Jurkat, Clone E6-1 (cell line): ENCODE results near the gene FBN2.
"Not testable (repeated sequence)": the region's sequence is repeated elsewhere in the genome, so short reads cannot be mapped to it uniquely, and the experiment has no call there.

Experiments used
- DNase-seq: peaks from one replicate; pipeline ENCODE4 v3.0.0-alpha.2; 2011; ENCODE audit warnings: low read depth, low spot score
- H3K4me3 ChIP-seq: 2 replicates; pipeline ENCODE4 v1.5.1; 2011; ENCODE audit warnings: mild to moderate bottlenecking, low read length, control low read depth, moderate library complexity

The FBN2 gene

DNA sequence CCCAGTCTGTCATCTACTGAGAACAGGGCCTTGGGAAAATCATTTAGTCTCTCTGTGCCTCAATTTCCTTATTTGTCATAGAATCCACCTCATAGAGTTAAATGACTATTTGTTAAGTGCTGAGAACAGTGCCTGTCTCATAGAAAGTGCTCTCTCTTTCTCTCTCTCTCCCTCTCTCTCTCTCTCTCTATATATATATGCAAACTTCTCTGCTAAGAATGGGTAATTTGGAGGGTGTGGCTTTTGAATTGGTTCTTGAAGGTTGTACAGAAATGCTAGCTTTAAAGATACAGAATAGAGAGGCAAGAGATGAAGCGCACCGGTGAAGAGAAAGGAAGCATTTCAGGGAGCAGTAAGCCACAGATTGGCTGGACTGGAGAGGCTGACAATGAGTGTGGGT, 197.4 kb downstream of the FBN2 start:
- no peak for DNase-seq

DNA sequence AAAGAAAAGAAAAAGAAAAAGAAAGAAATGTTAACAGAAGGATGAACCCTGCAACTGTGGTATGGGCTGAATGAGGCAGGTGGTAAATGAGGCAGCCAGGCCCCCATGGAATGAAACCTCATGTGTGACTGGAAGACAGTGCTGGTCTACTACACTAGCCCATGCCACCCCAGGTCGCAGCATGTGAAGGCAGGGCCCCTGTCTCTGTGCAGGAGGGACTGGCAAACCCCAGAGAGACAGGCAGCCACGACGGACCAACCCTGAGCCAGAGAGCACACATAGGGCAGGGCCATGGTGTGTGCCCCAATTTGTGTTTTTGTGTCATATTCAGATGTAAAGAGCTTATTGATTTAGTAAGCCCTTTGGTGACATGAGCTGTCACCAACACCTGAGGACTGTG, 198.5 kb downstream of the FBN2 start:
- DNase-seq: no peak

More for the DNA sequence above, 197.4 kb downstream of the FBN2 start:
- no peak overlapping the region for H3K4me3 ChIP-seq

DNA sequence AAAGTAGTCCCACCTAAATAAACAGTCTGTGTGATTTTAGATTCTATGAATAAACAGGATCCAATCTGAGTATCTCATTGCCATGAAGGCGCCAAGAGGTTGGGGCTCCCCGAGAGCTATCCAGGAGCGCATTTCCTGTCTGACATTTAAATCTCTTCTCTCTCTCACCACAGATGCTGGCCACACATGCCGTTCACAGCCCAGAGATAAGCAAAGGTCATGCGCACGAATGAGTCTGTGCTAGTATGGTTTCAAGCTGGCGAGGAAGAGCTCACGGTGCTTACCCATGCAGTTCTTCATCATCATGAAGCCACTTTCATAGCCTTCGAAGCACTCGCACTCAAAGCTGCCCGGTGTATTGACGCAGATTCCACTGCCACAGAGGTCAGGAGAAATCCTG, 199.4 kb downstream of the FBN2 start:
- DNase-seq: no peak
- no peak overlapping the region for H3K4me3 ChIP-seq

More for the DNA sequence above, 198.5 kb downstream of the FBN2 start:
- H3K4me3 ChIP-seq: no peak overlapping the region

DNA sequence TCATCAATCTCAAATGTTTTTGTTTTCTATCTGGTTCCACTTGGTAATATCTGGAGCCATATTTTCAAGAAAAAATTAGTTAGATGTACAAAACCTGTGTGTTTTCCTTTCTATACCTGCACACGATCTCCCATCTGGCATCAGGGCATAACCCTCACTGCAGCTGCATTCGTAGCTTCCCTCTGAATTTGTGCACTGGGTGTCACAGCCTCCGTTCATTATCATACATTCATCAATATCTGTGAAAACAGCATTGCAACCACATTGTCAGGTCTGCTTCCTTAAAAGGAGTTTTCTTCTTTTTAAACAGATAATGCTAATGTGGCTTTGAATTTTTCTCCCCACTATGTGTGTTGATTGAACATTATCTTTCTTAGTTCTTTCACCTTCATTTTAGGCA, 202.7 kb downstream of the FBN2 start:
- DNase-seq: no peak

DNA sequence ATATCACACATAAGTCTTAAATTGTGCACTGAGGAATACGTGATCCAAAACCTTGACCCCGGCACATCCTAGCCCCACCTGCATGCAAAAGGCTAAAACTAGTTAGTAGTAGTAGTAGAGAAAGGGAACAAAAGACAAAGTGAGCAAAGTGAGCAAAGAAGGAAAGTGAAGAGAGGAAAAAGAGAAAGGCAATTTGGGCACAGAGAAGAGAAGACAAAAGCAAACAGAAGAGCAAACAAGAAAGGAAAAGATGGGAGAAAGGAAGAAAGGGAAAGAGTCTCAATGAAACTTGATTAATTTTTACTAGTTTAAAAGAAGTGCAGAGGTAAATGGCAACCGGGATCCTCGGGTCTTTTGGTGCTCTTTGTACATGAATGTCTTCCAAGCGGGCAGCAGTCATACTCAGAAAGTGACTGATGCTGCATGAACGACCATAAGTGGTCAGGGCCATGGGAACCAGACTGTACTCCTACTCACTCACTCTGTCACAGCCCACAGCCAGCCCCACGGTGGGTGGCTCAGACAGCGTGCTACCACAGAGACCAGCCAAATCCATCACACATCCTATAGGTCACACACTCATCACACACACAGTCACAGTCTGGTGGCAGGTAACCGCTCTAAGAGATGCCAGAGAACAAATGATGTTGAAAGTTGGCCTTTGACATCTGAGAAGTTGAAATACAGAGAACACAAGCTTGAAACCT, 203.9 kb downstream of the FBN2 start:
- no peak overlapping the region for H3K4me3 ChIP-seq
- no peak for DNase-seq

More for the DNA sequence above, 202.7 kb downstream of the FBN2 start:
- H3K4me3 ChIP-seq: no peak overlapping the region

DNA sequence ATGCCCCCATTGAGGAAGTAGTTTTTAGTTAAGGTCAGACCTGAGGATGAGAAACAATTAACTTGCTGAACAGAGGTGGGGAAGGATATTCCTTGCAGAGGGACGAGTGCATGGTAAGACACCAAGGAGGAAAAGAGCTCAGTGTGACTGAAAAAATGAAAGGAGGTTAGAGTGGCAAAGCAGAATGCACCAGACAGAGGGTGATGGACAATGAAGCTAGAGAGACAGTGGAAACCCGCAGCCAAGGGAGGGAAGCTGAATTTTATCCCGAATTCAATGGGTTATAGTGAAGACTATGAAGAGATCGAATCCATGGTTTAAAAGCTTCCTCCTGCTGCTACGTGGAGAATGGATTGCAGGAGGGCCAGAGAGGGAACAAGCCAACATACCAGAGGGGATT, 206.8 kb downstream of the FBN2 start:
- no peak overlapping the region for H3K4me3 ChIP-seq
- DNase-seq: no peak

DNA sequence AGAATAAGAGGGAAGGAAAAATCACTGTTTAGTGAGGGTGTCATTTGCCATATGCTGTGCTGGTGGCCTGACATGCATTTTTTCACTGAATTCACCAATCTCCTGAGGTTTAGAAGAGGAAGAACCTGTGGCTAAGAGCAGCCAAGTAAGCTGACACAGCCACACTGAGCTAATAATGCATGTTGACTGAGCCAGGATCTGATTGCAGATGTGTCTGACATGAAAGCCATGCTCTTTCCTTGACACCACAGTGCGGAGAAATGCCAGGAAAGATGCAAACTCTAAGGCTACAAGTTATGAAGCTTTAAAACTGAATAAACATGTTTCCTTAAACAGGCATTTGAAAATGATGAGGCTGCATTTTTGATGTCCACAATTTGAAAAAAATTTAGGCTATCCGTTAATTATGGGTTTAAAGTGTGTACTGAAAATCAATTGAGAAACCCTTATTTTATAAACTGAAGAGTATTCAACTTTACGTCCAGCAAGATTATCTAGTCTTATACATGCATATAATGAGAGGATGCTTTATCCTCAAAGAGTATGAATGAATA, 208.6 kb downstream of the FBN2 start:
- no peak for DNase-seq
- H3K4me3 ChIP-seq: no peak overlapping the region

DNA sequence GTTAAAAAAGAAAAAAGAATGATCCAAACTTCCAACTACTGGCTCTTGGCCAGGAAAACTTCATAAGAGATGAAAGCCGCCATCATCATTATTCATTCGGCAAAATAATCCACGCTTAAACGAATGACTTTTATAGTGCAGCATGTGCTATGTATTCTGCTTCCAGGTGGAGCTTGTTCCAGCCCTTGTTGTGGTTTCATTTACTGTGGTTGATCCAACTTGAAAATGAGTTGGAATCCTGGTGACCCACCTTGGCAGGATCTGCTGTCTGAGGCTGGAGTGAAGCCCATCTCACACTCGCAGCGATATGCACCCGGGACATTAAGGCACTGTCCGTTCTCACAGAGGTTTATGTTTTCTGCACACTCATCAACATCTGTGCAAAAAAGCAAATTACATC, 209.6 kb downstream of the FBN2 start:
- no peak for DNase-seq
- H3K4me3 ChIP-seq: no peak overlapping the region

DNA sequence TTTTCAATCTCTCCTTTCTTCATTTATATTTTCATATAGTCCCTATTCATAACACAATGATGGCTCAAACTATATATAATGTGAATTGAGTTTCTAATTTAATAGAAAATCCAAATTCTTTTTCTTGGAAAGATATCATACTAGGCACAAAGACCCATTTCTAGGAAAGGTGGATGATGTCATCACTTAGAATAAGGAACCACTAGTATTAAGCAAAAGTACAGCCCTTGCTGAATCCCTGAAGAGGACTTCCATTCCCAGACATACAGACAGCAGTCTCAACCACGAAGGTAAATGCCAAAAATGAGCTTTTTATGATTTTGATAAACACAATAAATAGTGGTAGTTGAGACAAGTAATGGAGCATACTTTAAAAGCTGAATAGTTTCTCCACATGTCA, 210.0 kb downstream of the FBN2 start:
- no peak for DNase-seq
- no peak overlapping the region for H3K4me3 ChIP-seq

DNA sequence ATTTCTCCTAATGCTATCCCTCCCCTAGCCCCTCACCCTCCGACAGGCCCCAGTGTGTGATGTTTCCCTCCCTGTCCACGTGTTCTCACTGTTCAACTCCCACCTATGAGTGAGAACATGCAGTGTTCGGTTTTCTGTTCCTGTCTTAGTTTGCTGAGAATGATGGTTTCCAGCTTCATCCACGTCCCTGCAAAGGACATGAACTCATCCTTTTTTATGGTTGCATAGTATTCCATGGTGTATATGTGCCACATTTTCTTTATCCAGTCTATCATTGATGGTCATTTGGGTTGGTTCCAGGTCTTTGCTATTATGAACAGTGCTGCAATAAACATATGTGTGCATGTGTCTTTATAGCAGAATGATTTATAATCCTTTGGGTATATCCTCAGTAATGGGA, 216.6 kb downstream of the FBN2 start:
- not testable (repeated sequence) for H3K4me3 ChIP-seq, DNase-seq

DNA sequence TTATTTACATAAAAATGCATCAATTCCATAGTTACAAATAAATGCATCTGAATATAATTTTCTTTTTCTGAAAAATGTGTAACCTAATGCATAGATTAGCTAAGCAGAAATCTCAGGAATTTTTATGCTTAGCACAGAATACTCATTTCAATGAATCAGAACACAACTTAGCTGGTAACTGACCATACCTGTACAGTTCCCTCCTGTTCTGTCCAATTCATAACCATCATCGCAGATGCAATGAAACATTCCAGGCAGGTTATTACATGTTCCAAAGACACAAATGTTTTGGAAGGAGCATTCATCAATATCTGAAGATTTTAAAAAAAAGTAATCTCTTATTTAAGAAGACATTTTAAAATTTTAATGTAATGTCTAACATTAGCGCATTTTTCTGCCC, 219.4 kb downstream of the FBN2 start:
- DNase-seq: no peak
- no peak overlapping the region for H3K4me3 ChIP-seq

DNA sequence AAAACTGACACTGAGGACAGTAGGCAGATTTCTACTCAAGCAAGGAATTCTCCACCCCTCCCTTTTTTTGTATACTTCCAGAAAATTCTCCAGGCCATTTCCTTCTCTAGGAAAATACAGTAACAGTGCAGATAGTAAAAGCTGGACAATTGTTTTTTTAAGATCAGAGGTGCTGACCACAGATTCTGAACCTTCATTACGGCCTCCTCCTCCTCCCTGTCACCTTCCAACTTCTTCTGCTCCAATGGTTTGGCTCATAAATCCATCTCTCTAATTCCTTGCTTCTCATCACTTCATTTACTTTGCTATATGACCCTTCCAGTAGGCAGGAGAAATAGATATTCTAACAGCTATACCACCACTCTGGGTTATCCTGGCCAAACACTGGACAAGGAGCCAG, 220.6 kb downstream of the FBN2 start:
- no peak overlapping the region for H3K4me3 ChIP-seq
- no peak for DNase-seq

DNA sequence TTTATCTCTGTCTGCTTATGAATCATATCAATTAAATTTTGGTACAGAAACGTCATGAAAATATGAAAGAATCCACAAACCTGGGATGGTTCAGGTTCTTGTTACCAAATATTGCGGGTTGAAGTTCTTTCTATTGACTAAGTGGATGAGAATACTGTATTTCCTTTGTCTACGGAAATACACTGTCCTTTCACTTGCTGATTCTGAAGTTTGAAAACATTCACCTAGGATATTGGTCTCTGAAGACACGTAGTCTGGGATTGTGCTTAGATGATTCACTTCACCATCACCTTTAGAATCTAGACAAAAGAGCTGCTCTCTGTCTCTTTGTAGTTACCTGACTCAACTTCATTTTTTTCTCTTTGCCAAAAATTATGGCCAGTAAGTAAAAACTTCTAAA, 222.4 kb downstream of the FBN2 start:
- no peak overlapping the region for H3K4me3 ChIP-seq
- DNase-seq: no peak

DNA sequence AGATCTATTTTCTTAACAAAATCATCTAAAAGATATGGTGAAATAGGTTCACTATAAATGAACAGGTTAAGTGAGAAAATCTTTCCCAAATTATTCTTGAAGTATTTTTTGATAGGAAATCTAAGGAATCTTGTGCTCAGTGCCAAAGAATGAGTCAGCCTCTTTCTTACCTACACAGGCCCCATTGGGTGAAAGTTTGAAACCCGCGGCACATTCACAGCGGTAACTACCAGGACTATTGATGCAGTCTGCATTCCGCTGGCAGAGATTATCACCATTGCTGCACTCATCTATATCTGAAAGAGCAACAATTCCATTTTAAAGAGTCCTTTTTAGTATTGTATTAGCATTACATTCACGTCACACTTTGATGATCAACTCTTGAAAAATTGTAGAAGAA, 232.7 kb downstream of the FBN2 start:
- H3K4me3 ChIP-seq: no peak overlapping the region
- no peak for DNase-seq

DNA sequence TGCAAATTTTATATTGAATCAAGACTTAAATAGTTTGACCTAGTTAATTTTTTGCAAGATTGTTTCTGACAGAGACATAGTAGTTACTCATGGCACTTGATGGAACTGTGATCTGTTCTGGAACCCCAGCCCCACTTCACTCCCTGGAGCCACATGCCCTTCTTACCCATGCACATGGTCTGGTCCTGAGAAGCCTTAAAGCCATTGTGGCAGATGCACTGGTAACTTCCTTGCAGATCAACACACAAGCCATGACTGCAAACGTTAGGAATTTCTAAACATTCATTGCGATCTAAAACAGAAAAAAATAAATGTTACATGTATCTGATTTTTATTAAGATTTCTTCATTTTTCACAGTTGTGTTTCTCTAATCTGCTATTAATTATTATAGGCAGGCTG, 233.3 kb downstream of the FBN2 start:
- DNase-seq: no peak
- H3K4me3 ChIP-seq: no peak overlapping the region

DNA sequence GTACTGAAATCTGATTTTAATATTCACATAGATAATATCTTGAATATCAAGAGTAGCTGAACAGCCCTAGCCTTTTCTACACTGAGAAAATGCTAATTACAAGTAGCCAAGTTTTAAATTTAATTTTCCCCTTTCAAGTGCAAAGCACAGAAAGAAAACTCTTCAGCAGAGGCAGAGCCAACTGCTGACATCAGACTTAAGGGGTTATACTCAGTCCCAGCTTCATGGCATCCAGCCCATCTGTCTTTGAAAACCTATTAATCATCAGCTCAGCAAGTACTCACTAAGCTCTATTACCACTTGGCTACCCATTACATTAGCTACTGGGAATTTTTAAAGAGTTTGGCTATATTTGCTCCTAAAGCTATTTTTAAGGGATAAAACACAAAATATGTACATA, 234.0 kb downstream of the FBN2 start:
- DNase-seq: no peak
- H3K4me3 ChIP-seq: no peak overlapping the region

DNA sequence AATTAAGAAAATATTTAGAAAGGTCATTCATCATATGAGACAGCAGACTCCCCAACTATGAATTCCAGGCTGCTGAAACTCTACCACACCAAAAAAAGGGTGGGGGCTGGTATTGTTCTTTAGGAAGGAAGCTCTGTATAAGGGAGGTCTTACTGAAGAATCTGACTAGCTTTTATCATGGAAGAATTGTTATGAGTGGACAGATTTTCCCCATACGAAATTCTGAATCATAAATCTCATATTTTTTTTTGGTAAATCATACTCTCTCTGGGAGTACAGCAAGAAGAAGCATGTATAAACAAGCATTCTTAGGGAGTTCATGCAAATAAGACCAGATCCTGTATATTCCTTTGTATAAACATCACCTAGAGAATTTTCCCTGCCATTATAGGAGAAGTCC, 234.5 kb downstream of the FBN2 start:
- no peak for DNase-seq
- no peak overlapping the region for H3K4me3 ChIP-seq

DNA sequence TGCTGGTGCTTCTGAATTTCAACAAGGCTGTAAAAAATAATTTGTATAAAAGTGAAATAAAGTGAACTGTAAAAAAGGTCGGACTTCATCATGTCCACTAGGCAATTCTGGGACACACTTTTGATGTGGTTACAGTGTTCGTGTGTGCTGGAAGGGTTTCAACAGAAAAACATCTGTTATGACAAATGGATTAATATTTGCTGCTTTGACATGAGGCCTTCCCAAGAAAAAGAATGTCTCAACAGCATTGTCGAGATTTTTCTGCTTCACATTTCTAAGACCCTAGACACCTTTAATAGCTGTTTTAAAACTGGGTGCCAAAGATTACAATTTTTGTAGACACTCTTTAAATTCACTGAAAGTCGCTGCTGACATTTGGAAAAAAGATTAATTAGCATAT, 237.9 kb downstream of the FBN2 start:
- no peak for DNase-seq
- no peak overlapping the region for H3K4me3 ChIP-seq

DNA sequence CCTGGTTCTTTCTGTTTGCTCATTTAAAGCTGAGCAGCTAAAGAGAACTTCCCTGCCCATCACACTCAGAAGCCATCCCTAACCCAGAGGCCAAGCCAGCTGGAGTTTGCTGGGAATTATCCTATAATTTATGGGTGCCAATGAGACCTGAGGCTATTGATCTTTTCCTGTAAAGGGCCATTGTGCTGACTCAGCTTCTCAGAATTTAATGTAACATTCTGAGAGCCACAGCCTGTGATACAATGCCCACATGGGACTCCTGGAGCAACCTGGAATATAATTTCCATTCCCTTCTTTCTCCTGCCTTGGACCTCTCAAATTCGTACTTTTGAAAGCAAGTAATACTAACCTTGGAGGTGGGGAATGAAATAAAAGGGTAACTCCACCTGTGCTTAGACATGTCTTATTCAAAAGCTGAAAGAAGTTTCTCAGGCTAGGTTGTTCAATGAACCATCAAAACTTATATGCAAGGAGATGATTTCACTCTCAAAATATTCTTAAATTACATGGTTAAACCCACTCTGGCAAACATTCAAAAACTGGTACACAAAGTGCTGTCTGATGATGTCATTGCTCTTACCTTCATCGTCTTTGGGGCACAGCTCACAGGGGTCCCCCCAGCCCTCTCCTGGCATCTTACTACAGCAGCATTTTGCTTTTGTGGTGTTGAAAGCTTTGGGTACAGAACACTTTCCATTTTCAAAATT, 247.7 kb downstream of the FBN2 start:
- no peak for DNase-seq

DNA sequence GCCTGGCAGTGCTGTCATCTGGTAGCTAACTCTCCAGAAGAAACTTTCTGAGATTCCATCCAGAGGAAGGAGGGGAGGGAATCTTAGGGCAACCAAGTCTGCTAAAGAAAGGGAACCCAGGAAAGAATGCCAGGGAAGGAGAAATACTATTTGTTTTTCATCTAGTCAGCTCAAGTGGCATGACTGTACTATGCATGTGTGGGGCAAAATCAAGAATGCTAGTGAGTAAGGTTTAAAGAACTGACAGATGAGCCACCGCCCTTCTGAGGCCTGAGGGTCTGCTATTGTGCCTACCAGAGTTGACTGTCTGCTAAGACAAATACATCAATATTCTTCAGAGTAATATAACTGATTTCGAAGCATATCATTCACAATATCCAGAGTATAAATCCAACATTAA, 250.3 kb downstream of the FBN2 start:
- H3K4me3 ChIP-seq: no peak overlapping the region
- no peak for DNase-seq

More for the DNA sequence above, 247.7 kb downstream of the FBN2 start:
- H3K4me3 ChIP-seq: no peak overlapping the region

DNA sequence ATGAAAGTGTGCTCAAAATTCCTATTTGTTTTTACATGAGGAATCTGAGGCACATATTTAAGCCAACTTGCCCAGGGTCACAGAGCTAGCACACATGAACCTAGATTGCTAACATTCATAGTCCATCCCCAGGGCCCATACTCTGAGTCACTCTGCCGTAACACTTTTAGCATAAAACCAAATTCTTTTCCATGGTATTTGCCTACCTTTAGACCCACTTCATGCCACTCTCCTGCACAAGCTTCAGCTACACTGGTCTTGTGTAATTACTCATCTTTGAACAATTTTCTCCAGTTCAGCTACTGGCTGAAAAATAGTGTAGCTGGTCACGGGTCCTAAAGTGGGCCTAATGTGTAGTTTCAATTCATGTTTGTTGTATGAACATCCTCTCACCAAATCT, 253.8 kb downstream of the FBN2 start:
- no peak for DNase-seq
- no peak overlapping the region for H3K4me3 ChIP-seq
